Dendritic cell treated with granulocyte-macrophage colony-stimulating factor and Interleukin-4, amounts not matched to agents 40 ng/mL and 50 ng/mL, for 4 days (primary cell): ENCODE data around the gene ALS2.
"Not testable (repeated sequence)": the region's sequence is repeated elsewhere in the genome, so short reads cannot be mapped to it uniquely, and the experiment has no call there.

Experiments
- H3K27ac Mint-ChIP-seq: one replicate; pipeline ENCODE4 v1.8.0; 2022; ENCODE audit warnings: mild to moderate bottlenecking, mixed read lengths
- H3K27me3 Mint-ChIP-seq: one replicate; pipeline ENCODE4 v1.8.0; 2022; ENCODE audit warnings: mild to moderate bottlenecking, mixed read lengths
- H3K36me3 Mint-ChIP-seq: one replicate; pipeline ENCODE4 v1.8.0; 2022; ENCODE audit warnings: low read depth, mixed read lengths
- H3K4me1 Mint-ChIP-seq: one replicate; pipeline ENCODE4 v1.8.0; 2022; ENCODE audit warnings: low read depth, mixed read lengths
- H3K4me3 Mint-ChIP-seq: one replicate; pipeline ENCODE4 v1.8.0; 2022; ENCODE audit warnings: mild to moderate bottlenecking, moderate library complexity, mixed read lengths
- H3K9me3 Mint-ChIP-seq: one replicate; pipeline ENCODE4 v1.8.0; 2022; ENCODE audit warnings: mixed read lengths
- intact Hi-C: fragments of 100-400 bp; cut with micrococcal nuclease; formaldehyde crosslinking; loops from one replicate; pipeline ENCODE4 v1.15.0; 2022

ALS2 gene

GRCh38 chr2:201780674-201781493, at the start of gene ALS2:
Gene ALS2 (minus strand): TSS chr2:201780933. CDS start chr2:201768885, 12,048 bp downstream.
- no peaks in the 10 kb centered on the region for H3K9me3 Mint-ChIP-seq
- intact Hi-C loops: loop anchor here (10.0 kb wide), 1 partner anchor 326 kb away; the partner anchor contains the start of genes STRADB and TRAK2

DNA sequence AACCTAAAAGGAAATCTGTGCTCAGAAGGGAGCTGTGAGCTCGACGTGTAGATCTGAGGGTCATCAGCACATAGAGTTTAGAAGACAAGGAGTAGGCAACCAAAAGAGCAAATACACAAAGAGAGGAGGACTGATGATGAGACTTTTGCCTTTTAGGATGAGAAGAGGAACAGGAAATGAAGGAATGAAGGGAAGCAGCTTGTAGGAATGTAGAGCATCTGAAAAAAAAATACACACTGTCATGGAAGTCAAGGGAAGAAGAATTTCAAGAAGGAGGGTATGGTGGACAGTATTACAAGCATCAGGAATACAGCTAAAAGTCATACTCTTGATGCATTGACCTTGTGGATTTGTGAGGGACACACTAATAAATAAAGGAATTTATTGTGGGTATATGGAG, 47.5 kb upstream of the ALS2 start:
- Mint-ChIP-seq H3K27me3 (peaks cover 2% of the 10 kb centered on the region), H3K4me3 (no peak overlapping the region), H3K27ac (no peak overlapping the region), H3K9me3 (no peaks in the 10 kb centered on the region), H3K36me3 (no peaks in the 10 kb centered on the region), H3K4me1 (peaks cover 6% of the 10 kb centered on the region)
- intact Hi-C loops: no loop called here

More at GRCh38 chr2:201780674-201781493, at the start of gene ALS2:
- H3K4me3 Mint-ChIP-seq: peak within 1 kb of the TSS; percentile 97
- H3K36me3 Mint-ChIP-seq: peaks cover 17% of the 10 kb centered on the region
- peak within 1 kb of the TSS; percentile 90 for H3K27ac Mint-ChIP-seq
- H3K27me3 Mint-ChIP-seq: peaks cover 9% of the 10 kb centered on the region
- peaks cover 21% of the 10 kb centered on the region for H3K4me1 Mint-ChIP-seq

DNA sequence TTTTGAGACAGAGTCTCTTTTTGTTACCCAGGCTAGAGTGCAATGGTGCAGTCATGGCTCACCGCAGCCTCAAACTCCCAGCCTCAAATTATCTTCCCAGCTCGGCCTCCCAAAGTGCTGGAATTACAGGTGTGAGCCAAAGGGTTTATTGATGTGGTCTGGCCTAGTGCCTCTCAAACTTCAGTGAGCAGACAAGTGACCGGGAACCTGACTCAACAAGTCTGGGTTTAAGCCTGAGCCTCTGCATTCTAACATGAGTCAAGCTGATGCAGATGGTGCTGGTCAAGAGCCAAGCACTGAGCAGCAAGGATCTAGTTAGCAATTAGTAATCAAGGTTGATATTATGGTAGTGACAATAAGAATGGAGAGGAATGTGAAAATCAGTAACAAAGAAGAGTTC, 46.9 kb upstream of the ALS2 start:
- intact Hi-C loops: no loop called here

GRCh38 chr2:201824212-201824611, 43.5 kb upstream of the ALS2 start:
- Mint-ChIP-seq H3K27me3 (no peaks in the 10 kb centered on the region), H3K27ac (no peak overlapping the region), H3K4me3 (no peak overlapping the region), H3K36me3 (no peaks in the 10 kb centered on the region), H3K9me3 (no peaks in the 10 kb centered on the region), H3K4me1 (no peaks in the 10 kb centered on the region)
- intact Hi-C loops: no loop called here

More for the DNA sequence above, 46.9 kb upstream of the ALS2 start:
- Mint-ChIP-seq H3K4me1 (peaks cover 6% of the 10 kb centered on the region), H3K36me3 (no peaks in the 10 kb centered on the region), H3K9me3 (no peaks in the 10 kb centered on the region), H3K4me3 (no peak overlapping the region), H3K27me3 (peaks cover 2% of the 10 kb centered on the region), H3K27ac (no peak overlapping the region)

- Mint-ChIP-seq H3K4me3 (no peak overlapping the region), H3K9me3 (no peaks in the 10 kb centered on the region)
Observed at GRCh38 chr2:201821080-201821479, 40.3 kb upstream of the ALS2 start.

DNA sequence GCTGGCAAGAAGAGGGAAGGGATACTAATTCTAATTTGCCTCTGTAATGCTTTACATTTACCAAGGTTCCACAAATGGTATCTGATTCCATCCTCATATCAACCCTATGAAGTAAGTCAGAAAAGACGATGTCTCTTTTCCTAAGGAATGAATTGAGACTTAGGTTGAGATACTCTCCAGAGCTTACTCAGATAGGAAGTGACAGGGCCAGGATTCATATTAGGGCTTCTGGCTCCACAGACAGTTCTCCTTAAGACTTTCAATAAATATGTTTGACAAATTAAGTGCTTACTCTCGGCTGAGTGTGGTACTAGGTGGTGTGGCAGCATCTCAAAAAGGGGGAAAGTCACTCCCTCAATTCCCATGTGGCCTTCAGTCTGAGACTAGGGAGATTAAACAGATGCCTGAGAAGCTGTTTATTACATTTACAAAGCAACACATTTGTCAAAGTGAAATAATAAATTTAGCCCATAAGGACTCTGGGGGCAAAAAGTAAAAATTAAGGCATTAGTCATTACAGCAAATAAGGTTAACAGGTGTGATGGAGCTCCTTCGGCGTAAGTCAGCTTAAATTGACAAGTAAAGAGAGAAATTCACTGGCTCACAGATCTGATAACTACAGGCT, 39.8 kb upstream of the ALS2 start:
- no peaks in the 10 kb centered on the region for H3K27me3 Mint-ChIP-seq
- no peak overlapping the region for H3K4me3 Mint-ChIP-seq
- no peaks in the 10 kb centered on the region for H3K36me3 Mint-ChIP-seq
- intact Hi-C loops: no loop called here
- H3K9me3 Mint-ChIP-seq: no peaks in the 10 kb centered on the region
- H3K4me1 Mint-ChIP-seq: no peaks in the 10 kb centered on the region
- H3K27ac Mint-ChIP-seq: no peak overlapping the region

More at GRCh38 chr2:201821080-201821479, 40.3 kb upstream of the ALS2 start:
- intact Hi-C loops: no loop called here
- H3K27me3 Mint-ChIP-seq: no peaks in the 10 kb centered on the region
- H3K27ac Mint-ChIP-seq: no peak overlapping the region
- H3K36me3 Mint-ChIP-seq: no peaks in the 10 kb centered on the region
- H3K4me1 Mint-ChIP-seq: no peaks in the 10 kb centered on the region

- no peaks in the 10 kb centered on the region for H3K4me1 Mint-ChIP-seq
- intact Hi-C loops: no loop called here
- H3K4me3 Mint-ChIP-seq: no peak overlapping the region
- H3K36me3 Mint-ChIP-seq: no peaks in the 10 kb centered on the region
- no peaks in the 10 kb centered on the region for H3K27me3 Mint-ChIP-seq
- no peaks in the 10 kb centered on the region for H3K9me3 Mint-ChIP-seq
- H3K27ac Mint-ChIP-seq: no peak overlapping the region
Observed at GRCh38 chr2:201816657-201817575, 36.2 kb upstream of the ALS2 start.

DNA sequence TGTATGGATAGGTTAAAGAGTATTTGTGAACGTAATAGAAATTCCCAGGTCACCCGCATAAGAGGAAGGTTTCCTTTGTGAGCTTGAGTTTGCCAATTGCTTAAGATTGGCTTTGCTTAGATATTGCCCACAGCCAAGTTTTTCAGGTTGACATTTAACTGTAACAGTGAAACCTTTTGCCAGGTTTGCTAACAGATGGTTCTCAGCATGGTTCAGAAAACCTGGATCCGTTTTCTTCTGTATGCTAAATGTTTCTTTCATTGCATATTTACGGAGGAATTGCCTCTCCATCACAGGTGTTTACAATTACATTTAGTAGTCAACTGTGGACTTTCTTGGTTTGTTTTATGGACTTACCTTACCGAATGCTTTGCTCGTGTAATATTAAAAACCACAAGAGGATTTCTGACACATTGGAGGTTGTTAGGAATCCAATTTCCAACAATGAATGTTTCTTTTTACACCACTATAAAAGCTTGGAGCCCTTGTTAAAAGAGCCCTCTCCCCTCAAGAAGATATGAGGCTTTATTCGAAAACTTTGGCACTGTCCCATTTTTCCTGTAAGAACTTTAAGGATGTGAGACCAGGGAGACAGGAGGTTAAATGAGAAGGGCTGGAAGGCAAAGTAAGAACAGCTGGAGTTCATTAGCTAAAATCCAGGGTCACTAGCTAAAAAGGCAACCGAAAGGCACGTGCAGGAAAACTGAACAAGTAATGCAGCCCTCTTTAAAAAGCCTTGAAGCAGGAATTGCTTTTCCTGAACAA, 33.4 kb upstream of the ALS2 start:
- Mint-ChIP-seq H3K27me3 (no peaks in the 10 kb centered on the region), H3K4me3 (no peak overlapping the region), H3K9me3 (no peaks in the 10 kb centered on the region), H3K27ac (no peak overlapping the region), H3K4me1 (no peaks in the 10 kb centered on the region), H3K36me3 (no peaks in the 10 kb centered on the region)
- intact Hi-C loops: no loop called here

DNA sequence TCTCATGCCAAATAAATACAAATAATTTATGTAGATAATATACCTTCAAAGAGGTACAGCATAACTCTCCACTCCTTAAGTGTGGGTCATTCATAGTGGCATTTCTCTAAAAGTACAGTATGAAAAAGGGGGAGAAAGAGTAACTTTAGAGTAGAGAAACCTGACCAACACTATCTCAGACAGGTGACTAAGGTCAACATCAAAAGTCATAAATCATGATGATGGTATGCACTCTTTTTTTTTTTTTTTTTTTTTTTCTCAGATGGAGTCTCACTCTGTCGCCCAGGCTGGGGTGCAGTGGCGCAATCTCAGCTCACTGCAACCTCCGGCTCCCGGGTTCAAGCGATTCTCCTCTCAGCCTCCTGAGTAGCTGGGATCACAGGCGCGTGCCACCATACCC, 29.9 kb upstream of the ALS2 start:
- H3K4me1 Mint-ChIP-seq, H3K4me3 Mint-ChIP-seq, intact Hi-C loops, H3K27me3 Mint-ChIP-seq, H3K27ac Mint-ChIP-seq, H3K36me3 Mint-ChIP-seq, H3K9me3 Mint-ChIP-seq: not testable (repeated sequence)

DNA sequence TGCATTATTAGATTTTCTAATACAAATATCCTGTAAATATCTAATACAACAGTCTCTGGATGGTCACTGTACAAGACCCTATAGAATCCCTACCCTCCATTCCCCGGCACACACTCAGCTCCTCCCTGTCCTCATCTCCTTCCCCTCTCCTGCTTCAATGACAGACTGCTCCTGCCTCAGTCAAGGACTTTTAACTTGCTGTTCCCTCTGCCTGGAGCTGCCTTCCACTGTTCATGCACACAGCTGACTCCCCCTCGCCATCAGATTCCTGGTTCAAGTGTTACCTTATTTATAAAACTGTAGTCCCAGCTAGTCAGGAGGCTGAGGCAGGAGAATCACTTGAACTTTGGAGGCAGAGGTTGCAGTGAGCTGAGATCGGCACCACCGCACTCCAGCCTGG, 28.9 kb upstream of the ALS2 start:
- Mint-ChIP-seq H3K27ac (no peak overlapping the region), H3K36me3 (no peaks in the 10 kb centered on the region), H3K4me3 (no peak overlapping the region), H3K27me3 (no peaks in the 10 kb centered on the region), H3K9me3 (no peaks in the 10 kb centered on the region), H3K4me1 (no peaks in the 10 kb centered on the region)
- intact Hi-C loops: no loop called here

DNA sequence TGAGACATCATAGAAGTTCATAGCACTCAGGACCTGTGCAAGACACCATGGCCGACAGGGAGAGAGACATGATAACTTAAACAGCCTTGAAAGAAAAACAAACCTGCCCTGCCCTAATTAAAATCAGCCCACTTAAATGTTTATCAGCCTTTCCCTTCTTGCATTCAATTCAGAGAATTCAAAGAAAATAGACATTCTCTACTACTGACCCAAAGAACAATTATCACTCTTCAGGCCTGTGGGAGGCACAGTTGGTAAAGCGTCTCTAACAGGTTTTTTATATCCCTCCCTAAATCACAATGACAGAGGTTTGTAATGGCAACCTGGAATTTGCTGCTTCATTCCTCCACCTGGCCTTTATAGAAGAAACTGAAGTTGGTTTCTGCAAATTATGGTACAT, 27.3 kb upstream of the ALS2 start:
- Mint-ChIP-seq H3K9me3 (no peaks in the 10 kb centered on the region), H3K27me3 (no peaks in the 10 kb centered on the region), H3K36me3 (no peaks in the 10 kb centered on the region), H3K4me3 (no peak overlapping the region), H3K27ac (no peak overlapping the region), H3K4me1 (no peaks in the 10 kb centered on the region)
- intact Hi-C loops: no loop called here

GRCh38 chr2:201807452-201807999, 26.8 kb upstream of the ALS2 start:
- no peaks in the 10 kb centered on the region for H3K4me1 Mint-ChIP-seq
- no peaks in the 10 kb centered on the region for H3K36me3 Mint-ChIP-seq
- intact Hi-C loops: no loop called here
- H3K27ac Mint-ChIP-seq: no peak overlapping the region
- no peaks in the 10 kb centered on the region for H3K27me3 Mint-ChIP-seq
- no peaks in the 10 kb centered on the region for H3K9me3 Mint-ChIP-seq
- no peak overlapping the region for H3K4me3 Mint-ChIP-seq
